ENCODE results near the gene IL36A. TPM values are rescaled to one million over a fixed set of nuclear protein-coding genes. Genes with fewer than 3 reads are reported as not detected.

The IL36A gene
- total and polyA plus RNA-seq, 9 of the 15 experiments (the other 6 are each of a cell fraction or from before 2014, with no cell fraction given): not detected

- TF ChIP-seq ZMIZ1 (IDR thresholded peaks at IDR 0.05; ENCODE audit: low read depth in 2 of 2, low read length in 2 of 2) (peak in 1 of 2 experiments; percentile 45; a peak in 1 of 4 replicates), THRB (CRISPR knock-in tag; conservative IDR thresholded peaks at IDR 0.05) (no peak), CBFA2T2 (conservative IDR thresholded peaks at IDR 0.05) (peak; percentile 94), ZNF184 (CRISPR knock-in tag; IDR thresholded peaks at IDR 0.05) (no peak), SMARCC2 (IDR thresholded peaks at IDR 0.05; ENCODE audit: low read depth) (0 out of 2 replicates have a peak, but pooled peaks have one; percentile 39), ZNF282 (CRISPR knock-in tag; IDR thresholded peaks at IDR 0.05) (no peak), NUFIP1 (IDR thresholded peaks at IDR 0.05; ENCODE audit: partially characterized antibody) (no peak), POLR2AphosphoS5 (IDR thresholded peaks at IDR 0.05; ENCODE audit: control insufficient read depth, insufficient read depth, low read depth, low read length) (0 out of 2 replicates have a peak, but pooled peaks have one; percentile 32), SMAD2 (IDR thresholded peaks at IDR 0.05; ENCODE audit: low read depth, low read length) (no peak), SMAD1 (IDR thresholded peaks at IDR 0.05; ENCODE audit: low read depth, low read length, partially characterized antibody) (peak; percentile 3), ATF2 (CRISPR knock-in tag; IDR thresholded peaks at IDR 0.05) (no peak), JUND (IDR thresholded peaks at IDR 0.05; ENCODE audit: borderline replicate concordance, low read depth, low read length) (no peak), JUND (tag; IDR thresholded peaks at IDR 0.05; ENCODE audit: borderline replicate concordance, low read depth, low read length) (peak; percentile 23; the same call in 1 of the 3 replicates), ZNF445 (CRISPR knock-in tag; IDR thresholded peaks at IDR 0.05; ENCODE audit: low read depth) (no peak), FOSL1 (tag; conservative IDR thresholded peaks at IDR 0.05) (peak; percentile 41; the same call in 1 of the 2 replicates), NR3C1 (CRISPR knock-in tag; IDR thresholded peaks at IDR 0.05) (no peak), MBD1 (CRISPR knock-in tag; IDR thresholded peaks at IDR 0.05) (no peak), NONO (IDR thresholded peaks at IDR 0.05; ENCODE audit: low read depth in 2 of 2, low read length in 1 of 2) (no peak), TEAD4 (IDR thresholded peaks at IDR 0.05; ENCODE audit: low read length) (peak; percentile 87), TEAD4 (CRISPR knock-in tag; IDR thresholded peaks at IDR 0.05; ENCODE audit: borderline replicate concordance) (no peak), TCF3 (CRISPR knock-in tag; IDR thresholded peaks at IDR 0.05) (peak; percentile 94), ETV5 (CRISPR knock-in tag; IDR thresholded peaks at IDR 0.05; ENCODE audit: low read depth) (no peak)
Observed at GRCh38 chr2:113034016-113034415, 28.8 kb downstream of the IL36A start (continued).
